ENCODE results near the gene SUDS3. TPM values are rescaled to one million over a fixed set of nuclear protein-coding genes. Genes with fewer than 3 reads are reported as not detected.

Gene SUDS3
- polyA plus RNA-seq, 1 of the 3 experiments (the other 2 are of a cell fraction) = 15.0 TPM

- TF ChIP-seq MEF2A (IDR thresholded peaks at IDR 0.05; ENCODE audit: borderline replicate concordance, low read depth) = 0 out of 2 replicates have a peak, but pooled peaks have one; percentile 39
- peak; percentile 82 for TF ChIP-seq CHD2 (IDR thresholded peaks at IDR 0.05; ENCODE audit: low read length, partially characterized antibody)
- no peak for TF ChIP-seq RFX5 (IDR thresholded peaks at IDR 0.05; ENCODE audit: low read length)
- no peak for TF ChIP-seq ZBTB33 (IDR thresholded peaks at IDR 0.05; ENCODE audit: borderline replicate concordance, low read depth)
- no peak for TF ChIP-seq IRF3 (IDR thresholded peaks at IDR 0.05; ENCODE audit: low read depth, low read length)
- TF ChIP-seq FOXM1 (IDR thresholded peaks at IDR 0.05; ENCODE audit: low read depth) = no peak
- TF ChIP-seq RCOR1 (IDR thresholded peaks at IDR 0.05; ENCODE audit: low read length) = peak; percentile 94
- no peak for TF ChIP-seq MAX (IDR thresholded peaks at IDR 0.05; ENCODE audit: low read depth)
- no peak for TF ChIP-seq ELF1 (IDR thresholded peaks at IDR 0.05)
- TF ChIP-seq TAF1 (IDR thresholded peaks at IDR 0.05; ENCODE audit: borderline replicate concordance, low read depth, low read length) = no peak
- TF ChIP-seq MXI1 (IDR thresholded peaks at IDR 0.05; ENCODE audit: low read depth, low read length) = no peak
- TF ChIP-seq EP300 (IDR thresholded peaks at IDR 0.05; ENCODE audit: borderline replicate concordance in 1 of 2, low read depth in 1 of 2, low read length in 1 of 2) = peak; percentile 44 to 88; a peak in 3 of 4 replicates
- TF ChIP-seq TCF12 (IDR thresholded peaks at IDR 0.05) = peak; percentile 85
- TF ChIP-seq REST (IDR thresholded peaks at IDR 0.05; ENCODE audit: low read depth, low read length) = no peak
- TF ChIP-seq JUND (IDR thresholded peaks at IDR 0.05) = no peak; the same call in 1 of the 2 replicates
Measured at GRCh38 chr12:118330421-118331018, 45.8 kb upstream of the SUDS3 start (continued).
